Upper lobe of left lung (tissue), 6 donors: ENCODE results near the gene SVIP. TPM values are rescaled to one million over a fixed set of nuclear protein-coding genes. Genes with fewer than 3 reads are reported as not detected.

Experiments used
- ATAC-seq, 2 donors: fragments of 200-7000 bp; cut with Tn5 transposase; one replicate each; pipeline ENCODE4 v1.9.1; 2022; ENCODE audit warnings: mild to moderate bottlenecking in 2 of 2, moderate library complexity in 2 of 2; ENCODE audit not compliant: low FRiP score in 2 of 2
- DNase-seq, 2 donors: peaks; one replicate each; pipeline ENCODE4 v3.0.0-alpha.2; 2019 to 2020
- H3K27ac ChIP-seq, 4 donors: fragments of 200-600 bp; sonication (generic); one replicate each; pipeline ENCODE4 v1.5.1; 2016 to 2019
- H3K27me3 ChIP-seq, 4 donors: fragments of 200-600 bp; sonication (generic); one replicate each; pipeline ENCODE4 v1.5.1; 2017 to 2019
- H3K36me3 ChIP-seq, 4 donors: fragments of 200-600 bp; sonication (generic); one replicate each; pipeline ENCODE4 v1.5.1; 2016 to 2019
- H3K4me1 ChIP-seq, 4 donors: fragments of 200-600 bp; sonication (generic); one replicate each; pipeline ENCODE4 v1.5.1; 2018 to 2019
- H3K4me3 ChIP-seq, 4 donors: fragments of 200-600 bp; sonication (generic); one replicate each; pipeline ENCODE4 v1.5.1; 2017 to 2019; ENCODE audit warnings: mild to moderate bottlenecking in 2 of 4, moderate library complexity in 1 of 4
- H3K9me3 ChIP-seq, 4 donors: fragments of 200-600 bp; sonication (generic); one replicate each; pipeline ENCODE4 v1.5.1; 2018 to 2019
- EP300 ChIP-seq, 4 donors: sonication (generic); formaldehyde crosslinking; IDR thresholded peaks; one replicate each; pipeline ENCODE4 v1.5.1; 2017; ENCODE audit warnings: antibody characterized with exemption in 4 of 4, control low read depth in 2 of 4
- POLR2A ChIP-seq, 4 donors: fragments of 450-650 bp; IDR thresholded peaks; one replicate each; pipeline ENCODE4 v1.5.1; 2016 to 2017; ENCODE audit warnings: antibody characterized with exemption in 4 of 4, mild to moderate bottlenecking in 2 of 4
- POLR2AphosphoS5 ChIP-seq, 2 donors: sonication (generic); formaldehyde crosslinking; IDR thresholded peaks; one replicate each; pipeline ENCODE4 v1.5.1; 2017; ENCODE audit warnings: antibody characterized with exemption in 2 of 2
- WGBS, 2 donors: methylation state at CpG; one replicate each; pipeline ENCODE4 v1.1.5; 2017 to 2018; 5-methylcytosine and 5-hydroxymethylcytosine counted together
- total RNA-seq, 6 donors: library from RNA; depleted of rRNA in 4 of 6; stranded (reverse); fragments of >200 nt in 4 of 6; gene quantifications; one replicate each; pipeline versions ENCODE4 v1.1.0 to v1.2.1, GENCODE V29; 2016 to 2021
- TF ChIP-seq, protein P1 (sequence below), 6 experiments: fragments of 450-650 bp in 4 of 6; fragments of 200-600 bp in 2 of 6; sonication (generic) in 2 of 6; IDR thresholded peaks; one replicate each; pipeline ENCODE4 v1.5.1; 2016 to 2019; ENCODE audit warnings: antibody characterized with exemption in 6 of 6
- donor health status: DM: no; HTN: no; CAD: no; lungs with moderate emphysema.
- donor health status: DM: no; HTN: yes; CAD: no; lungs with severe emphysema.

Gene SVIP
- total RNA-seq, 6 donors from 2014 or later, result 6.8 to 24.9 (median 15.9) TPM

DNA sequence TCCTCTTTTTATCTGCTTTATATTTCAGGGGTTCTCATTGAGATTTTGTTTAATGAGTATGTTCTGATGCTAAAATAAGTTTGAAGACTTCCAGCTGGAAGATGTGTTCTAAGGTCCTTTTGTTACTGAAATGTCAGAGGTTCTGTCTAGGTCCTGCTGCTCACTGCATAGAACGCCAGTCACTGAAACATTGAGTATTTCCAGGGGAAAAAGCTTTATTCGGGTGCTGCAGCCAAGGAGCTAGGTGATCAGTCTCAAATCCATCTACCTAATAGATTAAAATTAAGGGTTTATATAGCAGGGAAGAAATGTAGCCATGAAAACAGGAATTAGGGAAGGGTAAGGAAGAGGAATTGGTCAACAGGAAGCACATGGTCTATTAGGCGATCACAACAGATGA, 19.7 kb downstream of the SVIP start:
- TF ChIP-seq EP300 (IDR thresholded peaks at IDR 0.05) (no peak), POLR2AphosphoS5 (IDR thresholded peaks at IDR 0.05) (no peak), POLR2A (IDR thresholded peaks at IDR 0.05) (no peak)
- TF ChIP-seq, protein P1, sequence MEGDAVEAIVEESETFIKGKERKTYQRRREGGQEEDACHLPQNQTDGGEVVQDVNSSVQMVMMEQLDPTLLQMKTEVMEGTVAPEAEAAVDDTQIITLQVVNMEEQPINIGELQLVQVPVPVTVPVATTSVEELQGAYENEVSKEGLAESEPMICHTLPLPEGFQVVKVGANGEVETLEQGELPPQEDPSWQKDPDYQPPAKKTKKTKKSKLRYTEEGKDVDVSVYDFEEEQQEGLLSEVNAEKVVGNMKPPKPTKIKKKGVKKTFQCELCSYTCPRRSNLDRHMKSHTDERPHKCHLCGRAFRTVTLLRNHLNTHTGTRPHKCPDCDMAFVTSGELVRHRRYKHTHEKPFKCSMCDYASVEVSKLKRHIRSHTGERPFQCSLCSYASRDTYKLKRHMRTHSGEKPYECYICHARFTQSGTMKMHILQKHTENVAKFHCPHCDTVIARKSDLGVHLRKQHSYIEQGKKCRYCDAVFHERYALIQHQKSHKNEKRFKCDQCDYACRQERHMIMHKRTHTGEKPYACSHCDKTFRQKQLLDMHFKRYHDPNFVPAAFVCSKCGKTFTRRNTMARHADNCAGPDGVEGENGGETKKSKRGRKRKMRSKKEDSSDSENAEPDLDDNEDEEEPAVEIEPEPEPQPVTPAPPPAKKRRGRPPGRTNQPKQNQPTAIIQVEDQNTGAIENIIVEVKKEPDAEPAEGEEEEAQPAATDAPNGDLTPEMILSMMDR (IDR thresholded peaks at IDR 0.05), result no peak
- Histone ChIP-seq H3K4me3 (no peak overlapping the region), H3K27me3 (no peaks in the 10 kb centered on the region), H3K4me1 (peaks cover 0 to 21% (median 6%) of the 10 kb centered on the region in 4 donors), H3K36me3 (no peaks in the 10 kb centered on the region), H3K27ac (peak overlapping the region in 1 of 4 donors; percentile 61), H3K9me3 (peaks cover 0 to 5% (median 0%) of the 10 kb centered on the region in 4 donors)
- 63 to 89% methylated on average over 3 of the region's 3 CpGs for WGBS, 2 donors
- ATAC-seq (no peak), DNase-seq (no peak)

DNA sequence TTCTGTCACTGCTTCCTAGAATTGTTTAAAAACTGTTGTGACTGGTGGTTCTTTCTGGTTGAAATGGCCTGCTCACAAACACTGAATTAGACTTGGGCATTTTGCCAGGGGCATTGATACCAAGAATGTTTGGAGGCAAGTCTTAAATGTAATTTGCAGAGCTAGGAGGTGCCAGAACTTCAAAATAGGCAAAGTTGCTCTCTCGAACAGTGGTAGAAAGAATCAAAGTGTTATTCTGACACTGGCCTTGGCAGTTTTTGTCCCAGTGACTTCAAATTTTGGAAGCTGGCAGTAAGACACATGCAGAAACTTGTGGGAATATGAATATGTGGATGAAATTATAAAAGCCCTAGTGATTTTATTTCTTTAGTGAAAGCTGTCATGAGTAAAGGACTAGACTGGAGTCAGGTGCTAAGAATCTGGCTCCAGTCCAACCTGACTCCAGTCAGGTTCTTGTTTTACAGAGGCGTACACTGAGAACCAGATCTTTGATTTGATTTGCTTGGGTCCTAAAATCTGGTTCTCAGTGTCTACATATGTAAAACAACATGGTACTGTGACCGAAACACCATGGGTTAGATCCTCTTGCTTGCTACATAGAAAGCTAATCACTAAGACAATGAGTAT, 20.9 kb downstream of the SVIP start:
- H3K4me1 ChIP-seq, result peaks cover 0 to 21% (median 6%) of the 10 kb centered on the region in 4 donors
- H3K4me3 ChIP-seq, result no peak overlapping the region
- 75 to 88% methylated on average over 3 of the region's 3 CpGs for WGBS, 2 donors
- H3K36me3 ChIP-seq, result no peaks in the 10 kb centered on the region
- H3K27ac ChIP-seq, result peak overlapping the region in 1 of 4 donors; percentile 61
- H3K27me3 ChIP-seq, result no peaks in the 10 kb centered on the region
- ATAC-seq, result no peak
- DNase-seq, result no peak
- H3K9me3 ChIP-seq, result peaks cover 0 to 5% (median 0%) of the 10 kb centered on the region in 4 donors
- TF ChIP-seq, protein P1 (IDR thresholded peaks at IDR 0.05), result no peak
- no peak for TF ChIP-seq POLR2AphosphoS5 (IDR thresholded peaks at IDR 0.05)
- no peak for TF ChIP-seq POLR2A (IDR thresholded peaks at IDR 0.05)
- no peak for TF ChIP-seq EP300 (IDR thresholded peaks at IDR 0.05)

DNA sequence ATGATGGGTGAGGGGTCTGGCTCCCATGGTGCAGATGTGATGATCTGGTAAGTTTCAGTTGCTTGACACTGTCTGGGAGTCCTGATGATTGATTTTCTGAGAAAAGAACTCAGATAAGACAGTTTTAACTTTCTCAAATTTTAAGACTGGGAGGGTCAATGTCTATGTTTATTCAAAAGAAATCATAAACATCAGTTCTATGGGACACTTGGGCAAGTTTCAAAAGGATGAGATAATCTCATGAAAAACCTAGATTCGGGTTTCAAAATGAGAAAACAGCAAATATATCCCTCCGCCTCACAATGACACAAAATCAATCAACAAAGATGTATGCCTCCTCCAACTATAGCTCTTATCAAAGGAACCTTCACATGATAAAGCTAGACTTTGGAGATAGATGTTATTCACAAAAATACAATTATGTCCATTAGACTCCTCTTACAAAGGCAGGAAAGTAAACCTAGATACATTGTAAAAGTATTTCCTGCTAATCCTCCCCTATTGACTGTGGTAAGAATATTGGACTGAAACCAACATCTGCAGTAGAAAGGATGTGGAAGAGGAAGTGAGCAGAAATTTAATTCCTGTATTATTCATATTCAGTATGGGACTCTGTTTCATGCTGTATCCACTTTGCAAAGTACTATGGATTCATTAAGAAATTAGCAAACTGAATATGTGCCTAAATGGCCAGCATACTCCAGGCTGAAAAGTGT, 21.6 kb downstream of the SVIP start:
- Histone ChIP-seq H3K4me1 (peaks cover 0 to 21% (median 6%) of the 10 kb centered on the region in 4 donors), H3K36me3 (no peaks in the 10 kb centered on the region), H3K4me3 (no peak overlapping the region), H3K27ac (peak overlapping the region in 1 of 4 donors; percentile 61), H3K9me3 (peaks cover 0 to 5% (median 0%) of the 10 kb centered on the region in 4 donors), H3K27me3 (no peaks in the 10 kb centered on the region)
- DNase-seq (no peak), ATAC-seq (no peak)
- 57 to 74% methylated on average over 2 of the region's 2 CpGs for WGBS, 2 donors
- no peak for TF ChIP-seq POLR2AphosphoS5 (IDR thresholded peaks at IDR 0.05)
- TF ChIP-seq EP300 (IDR thresholded peaks at IDR 0.05), result no peak
- TF ChIP-seq POLR2A (IDR thresholded peaks at IDR 0.05), result no peak
- TF ChIP-seq, protein P1 (IDR thresholded peaks at IDR 0.05), result no peak

DNA sequence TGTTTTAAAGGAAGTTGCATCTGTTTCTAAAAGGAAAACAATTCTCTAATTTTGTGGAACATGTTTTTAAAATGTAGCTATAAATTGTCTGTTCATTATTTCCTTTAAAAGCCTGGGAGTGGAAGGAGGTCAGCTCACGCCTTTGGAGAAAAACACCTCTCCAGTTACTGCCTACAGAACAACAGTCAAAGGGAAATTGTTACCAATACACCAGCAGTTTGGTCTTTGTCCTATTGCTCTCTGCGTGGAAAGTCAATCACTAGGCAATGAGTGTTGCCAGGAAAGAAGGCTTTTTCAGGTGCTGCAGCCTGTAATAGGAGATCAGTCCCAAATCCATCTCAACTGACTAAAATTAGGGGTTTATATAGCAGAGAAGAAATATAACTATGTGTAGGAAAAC, 22.2 kb downstream of the SVIP start:
- WGBS, 2 donors, result 74 to 75% methylated on average over 2 of the region's 2 CpGs
- DNase-seq, result no peak
- no peak for ATAC-seq
- Histone ChIP-seq H3K27ac (no peak overlapping the region), H3K4me3 (no peak overlapping the region), H3K9me3 (peaks cover 0 to 5% (median 0%) of the 10 kb centered on the region in 4 donors), H3K4me1 (peaks cover 0 to 21% (median 6%) of the 10 kb centered on the region in 4 donors), H3K36me3 (no peaks in the 10 kb centered on the region), H3K27me3 (no peaks in the 10 kb centered on the region)
- TF ChIP-seq POLR2AphosphoS5 (IDR thresholded peaks at IDR 0.05) (no peak), POLR2A (IDR thresholded peaks at IDR 0.05) (no peak), EP300 (IDR thresholded peaks at IDR 0.05) (no peak)
- TF ChIP-seq, protein P1 (IDR thresholded peaks at IDR 0.05), result no peak
